ENCODE data around the gene TRIM29. TPM values are rescaled to one million over a fixed set of nuclear protein-coding genes. Genes with fewer than 3 reads are reported as not detected.

Gene TRIM29
- total RNA-seq, 6 experiments from 2014 or later, result 1.1 to 2.1 (median 1.3) TPM; not detected in 2

- no peaks in the 10 kb centered on the region for H3K9me3 ChIP-seq
- WGBS (ENCODE audit: insufficient coverage, low coverage, low lambda C conversion rate, missing lambda C conversion rate), result 18% methylated on average over 3 of the region's 8 CpGs
- H3K4me3 ChIP-seq, result no peak overlapping the region
- no peaks in the 10 kb centered on the region for H3K4me1 ChIP-seq
- H3K27me3 ChIP-seq, result no peaks in the 10 kb centered on the region
- no peak overlapping the region for H3K27ac ChIP-seq
- no peaks in the 10 kb centered on the region for H3K36me3 ChIP-seq
- intact Hi-C loops (cut with DNase I), result no loop called here
- DNase-seq (no peak), ATAC-seq (no peak)
- TF ChIP-seq POLR2A (IDR thresholded peaks at IDR 0.05) (no peak), CTCF (IDR thresholded peaks at IDR 0.05) (no peak)
Measured at GRCh38 chr11:120068114-120068573, 69.8 kb downstream of the TRIM29 start.

- 64% methylated on average over 3 of the region's 8 CpGs for WGBS (ENCODE audit: insufficient coverage, low coverage, low lambda C conversion rate, missing lambda C conversion rate)
Measured at GRCh38 chr11:120067438-120068113, 70.3 kb downstream of the TRIM29 start.

GRCh38 chr11:120066738-120067437, 71.0 kb downstream of the TRIM29 start:
- no peaks in the 10 kb centered on the region for H3K27me3 ChIP-seq
- ATAC-seq (no peak), DNase-seq (no peak)
- no peaks in the 10 kb centered on the region for H3K9me3 ChIP-seq
- H3K4me1 ChIP-seq, result no peaks in the 10 kb centered on the region
- TF ChIP-seq CTCF (IDR thresholded peaks at IDR 0.05) (no peak), POLR2A (IDR thresholded peaks at IDR 0.05) (no peak)
- H3K4me3 ChIP-seq, result no peak overlapping the region
- no peaks in the 10 kb centered on the region for H3K36me3 ChIP-seq
- WGBS (ENCODE audit: insufficient coverage, low coverage, low lambda C conversion rate, missing lambda C conversion rate), result 68% methylated on average over 10 of the region's 11 CpGs
- no peak overlapping the region for H3K27ac ChIP-seq
- intact Hi-C loops (cut with DNase I), result no loop called here

More at GRCh38 chr11:120067438-120068113, 70.3 kb downstream of the TRIM29 start:
- Histone ChIP-seq H3K9me3 (no peaks in the 10 kb centered on the region), H3K36me3 (no peaks in the 10 kb centered on the region), H3K4me1 (no peaks in the 10 kb centered on the region), H3K27me3 (no peaks in the 10 kb centered on the region), H3K4me3 (no peak overlapping the region), H3K27ac (no peak overlapping the region)
- intact Hi-C loops (cut with DNase I), result no loop called here
- ATAC-seq (no peak), DNase-seq (no peak)
- TF ChIP-seq POLR2A (IDR thresholded peaks at IDR 0.05) (no peak), CTCF (IDR thresholded peaks at IDR 0.05) (no peak)

DNA sequence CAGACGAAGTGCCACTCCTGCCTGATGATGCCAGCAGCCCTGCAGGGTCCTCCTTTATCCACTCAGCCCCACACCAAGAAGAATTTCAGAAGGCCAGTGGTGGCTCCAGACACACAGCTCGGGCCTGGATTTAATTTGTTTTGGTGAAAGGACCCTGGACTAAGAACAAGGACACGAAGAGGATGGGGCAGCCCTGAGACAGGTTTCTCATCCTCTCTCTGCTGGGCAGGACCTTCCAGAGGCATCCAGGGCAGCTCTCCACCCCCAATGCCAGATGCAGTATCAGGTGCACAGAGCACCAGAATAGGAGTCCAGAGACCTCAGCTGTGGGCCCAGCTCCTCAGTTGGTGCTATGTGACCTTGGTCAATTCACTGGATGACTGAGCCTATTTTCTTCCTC, 72.0 kb downstream of the TRIM29 start:
- no peaks in the 10 kb centered on the region for H3K4me1 ChIP-seq
- intact Hi-C loops (cut with DNase I), result no loop called here
- no peak overlapping the region for H3K27ac ChIP-seq
- H3K27me3 ChIP-seq, result no peaks in the 10 kb centered on the region
- H3K4me3 ChIP-seq, result no peak overlapping the region
- 51% methylated on average over 3 of the region's 3 CpGs for WGBS (ENCODE audit: insufficient coverage, low coverage, low lambda C conversion rate, missing lambda C conversion rate)
- H3K36me3 ChIP-seq, result no peaks in the 10 kb centered on the region
- TF ChIP-seq POLR2A (IDR thresholded peaks at IDR 0.05) (no peak), CTCF (IDR thresholded peaks at IDR 0.05) (no peak)
- DNase-seq (no peak), ATAC-seq (no peak)
- H3K9me3 ChIP-seq, result no peaks in the 10 kb centered on the region
